Measurements from ENCODE around the gene HSDL2. TPM values are rescaled to one million over a fixed set of nuclear protein-coding genes. Genes with fewer than 3 reads are reported as not detected.
"Not testable (repeated sequence)": the region's sequence is repeated elsewhere in the genome, so short reads cannot be mapped to it uniquely, and the experiment has no call there.

The HSDL2 gene
- total RNA-seq, 1 experiment from 2014 or later: 40.0 TPM

DNA sequence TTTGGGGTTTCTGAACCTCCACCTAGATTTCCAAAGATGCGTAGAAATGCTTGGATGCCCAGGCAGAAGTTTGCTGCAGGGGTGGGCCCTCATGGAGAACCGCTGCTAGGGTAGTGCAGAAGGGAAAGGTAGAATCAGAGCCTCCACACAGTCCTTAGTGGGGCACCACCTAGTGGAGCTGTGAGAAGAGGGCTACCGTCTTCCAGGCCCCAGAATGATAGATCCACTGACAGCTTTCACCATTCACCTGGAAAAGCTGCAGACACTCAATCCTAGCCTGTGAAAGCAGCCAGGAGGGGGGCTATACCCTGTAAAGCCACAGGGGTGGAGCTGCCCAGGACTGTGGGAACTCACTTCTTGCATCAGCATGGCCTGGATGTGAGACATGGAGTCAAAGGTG, 13.3 kb upstream of the HSDL2 start:
- DNase-seq (ENCODE audit: low read depth): no peak

DNA sequence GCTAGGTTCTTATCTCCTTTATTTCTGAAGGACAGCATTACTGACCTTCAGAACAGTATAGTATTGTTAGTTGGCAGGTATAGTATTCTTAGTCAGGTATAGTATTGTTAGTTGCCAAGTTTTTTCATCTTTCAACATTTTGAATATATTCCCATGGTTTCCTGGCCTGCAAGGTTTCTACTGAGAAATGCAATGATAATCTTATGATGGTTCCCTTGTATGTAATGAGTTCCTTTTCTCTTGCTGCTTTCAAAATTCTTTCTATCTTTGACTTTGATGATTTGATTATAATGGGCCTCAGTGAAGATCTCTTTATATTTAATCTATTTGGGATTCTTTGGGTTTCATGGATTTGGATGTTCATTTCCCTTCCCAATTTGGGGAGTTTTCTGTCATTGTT, 12.4 kb upstream of the HSDL2 start:
- DNase-seq (ENCODE audit: low read depth): no peak

DNA sequence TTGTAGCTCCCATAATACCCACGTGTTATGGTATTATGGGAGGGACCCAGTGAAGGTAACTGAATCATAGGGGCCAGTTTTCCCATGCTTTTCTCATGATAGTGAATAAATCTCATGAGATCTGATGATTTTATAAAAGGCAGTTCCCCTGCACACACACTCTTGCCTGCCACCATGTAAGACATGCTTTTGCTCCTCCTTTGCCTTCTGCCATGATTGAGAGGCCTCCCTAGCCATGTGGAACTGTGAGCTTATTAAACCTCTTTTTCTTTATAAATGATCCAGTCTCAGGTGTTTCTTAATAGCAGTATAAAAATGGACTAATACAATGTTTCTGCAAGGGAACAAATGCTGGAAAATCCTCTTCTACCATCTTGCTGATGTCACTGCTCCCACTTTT, 10.1 kb upstream of the HSDL2 start:
- DNase-seq (ENCODE audit: low read depth): no peak

DNA sequence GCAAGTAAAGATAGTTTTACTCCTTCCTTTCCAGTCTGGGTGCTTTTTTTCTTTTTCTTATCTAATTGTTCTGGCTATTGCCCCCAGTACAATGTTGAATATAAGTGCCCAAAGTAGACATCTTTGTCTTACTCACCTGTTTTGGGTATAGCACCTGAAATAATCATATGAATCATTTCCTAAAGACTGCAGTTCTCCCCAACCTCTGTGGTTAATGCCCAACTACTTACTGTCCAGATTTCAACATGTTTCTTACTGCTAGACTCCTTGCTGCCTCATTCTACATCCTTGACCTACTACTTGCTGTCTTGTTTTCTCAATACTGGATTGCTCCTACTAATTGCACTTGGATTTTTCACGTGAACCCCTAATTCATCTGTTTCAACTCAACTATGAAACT, 8.8 kb upstream of the HSDL2 start:
- no peak for DNase-seq (ENCODE audit: low read depth)

DNA sequence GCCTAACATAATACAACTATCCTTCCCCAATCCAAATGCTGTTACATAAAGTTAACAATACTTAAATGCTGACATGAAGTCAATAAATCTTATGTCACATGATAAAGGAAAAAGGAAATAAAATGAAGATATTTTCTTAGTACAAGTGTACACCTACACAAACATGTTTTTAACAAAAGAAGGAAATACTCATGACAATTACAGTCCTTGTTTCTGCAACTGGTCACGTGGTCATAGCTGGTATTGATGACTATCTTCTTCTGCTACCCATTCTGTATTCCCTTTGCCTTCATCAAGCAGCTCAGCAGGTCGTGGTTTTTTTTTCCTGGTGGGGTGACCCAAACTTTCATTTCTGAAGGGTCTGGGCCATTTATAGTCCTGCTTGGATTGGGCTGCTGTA, 6.2 kb upstream of the HSDL2 start:
- not testable (repeated sequence) for DNase-seq (ENCODE audit: low read depth)

DNA sequence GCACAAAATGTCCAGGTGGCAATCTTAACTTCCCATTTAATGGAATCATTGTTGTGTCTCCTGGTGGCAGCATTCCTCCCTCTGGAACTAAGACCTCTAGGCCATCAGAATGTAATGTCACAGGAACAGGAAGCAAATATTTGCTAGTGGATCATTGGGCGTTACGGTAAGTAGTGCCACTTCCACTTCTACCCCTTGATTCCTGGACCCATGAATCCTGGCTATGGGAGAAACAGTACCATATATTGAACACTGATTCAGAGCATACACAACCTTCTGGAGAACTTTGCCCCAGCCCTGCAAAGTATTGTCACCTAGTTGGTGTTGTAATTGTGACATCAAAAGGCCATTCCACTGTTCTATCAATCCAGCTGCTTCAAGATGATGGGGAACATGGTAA, 5.7 kb upstream of the HSDL2 start:
- not testable (repeated sequence) for DNase-seq (ENCODE audit: low read depth)

DNA sequence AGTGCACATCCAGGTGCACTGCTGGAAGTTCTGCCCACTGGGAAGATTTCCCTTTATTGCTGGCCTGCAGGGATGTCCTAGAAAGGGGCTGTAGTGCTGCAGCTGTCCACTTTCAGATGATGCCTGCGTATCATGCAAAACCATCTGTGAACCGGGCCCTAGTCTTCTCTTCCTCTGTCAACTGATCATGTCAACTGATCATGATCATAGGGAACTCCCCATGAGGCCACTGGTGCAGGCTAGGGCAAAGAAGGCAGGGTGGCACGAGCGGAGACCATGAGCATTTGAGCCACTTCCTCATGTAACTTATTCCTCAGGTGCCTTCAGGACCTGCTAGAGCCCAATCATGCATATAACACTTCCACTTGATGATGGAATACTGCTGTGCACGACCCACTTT, 4.5 kb upstream of the HSDL2 start:
- no peak for DNase-seq (ENCODE audit: low read depth)

DNA sequence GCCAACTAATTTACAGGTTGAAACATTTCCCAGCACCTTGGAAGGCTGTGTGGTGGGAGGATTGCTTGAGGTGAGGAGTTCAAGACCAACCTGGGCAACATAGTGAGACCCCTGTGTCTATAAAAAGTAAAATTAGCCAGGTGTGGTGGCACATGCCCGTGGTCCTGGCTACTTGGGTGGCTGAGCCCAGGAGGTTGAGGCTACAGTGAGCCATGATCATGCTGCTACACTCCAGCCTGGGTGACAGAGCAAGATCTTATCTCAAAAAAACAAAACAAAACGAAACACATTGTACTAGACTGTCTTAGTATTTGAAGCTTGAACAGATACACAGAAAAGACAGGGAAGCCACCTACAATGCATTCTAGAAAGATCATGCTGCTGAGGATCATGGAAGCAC, 2.8 kb upstream of the HSDL2 start:
- peak; percentile 1 for DNase-seq (ENCODE audit: low read depth)

DNA sequence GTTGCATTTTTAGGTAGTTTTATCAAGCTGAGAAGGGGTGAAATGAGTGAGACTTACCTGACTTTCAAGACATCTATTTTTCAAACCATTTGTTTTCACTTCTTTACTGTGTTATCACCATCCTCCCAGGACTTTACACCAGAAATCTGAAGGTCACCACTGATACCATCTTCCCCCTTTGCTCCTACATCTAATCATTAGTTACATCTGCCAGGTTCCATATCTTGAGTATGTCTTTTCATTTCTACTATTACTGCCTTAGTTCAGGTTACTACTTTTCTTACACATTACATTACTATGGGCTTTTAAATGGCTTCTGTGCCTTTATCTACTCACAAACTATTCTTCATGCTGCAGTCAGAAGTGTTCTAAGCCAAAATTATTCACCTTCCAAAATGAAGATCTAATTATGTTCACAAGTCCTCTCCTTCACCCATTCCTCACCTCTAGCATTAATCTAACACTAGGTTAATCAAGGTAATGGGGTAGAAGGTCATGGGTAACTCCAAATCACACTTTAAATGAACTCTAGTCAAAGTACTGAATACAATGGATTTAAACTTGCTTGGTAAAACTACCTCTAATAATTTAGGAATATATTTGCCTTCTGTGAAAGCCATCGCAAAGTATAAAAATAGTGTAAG, 2.1 kb upstream of the HSDL2 start:
- DNase-seq (ENCODE audit: low read depth): no peak

DNA sequence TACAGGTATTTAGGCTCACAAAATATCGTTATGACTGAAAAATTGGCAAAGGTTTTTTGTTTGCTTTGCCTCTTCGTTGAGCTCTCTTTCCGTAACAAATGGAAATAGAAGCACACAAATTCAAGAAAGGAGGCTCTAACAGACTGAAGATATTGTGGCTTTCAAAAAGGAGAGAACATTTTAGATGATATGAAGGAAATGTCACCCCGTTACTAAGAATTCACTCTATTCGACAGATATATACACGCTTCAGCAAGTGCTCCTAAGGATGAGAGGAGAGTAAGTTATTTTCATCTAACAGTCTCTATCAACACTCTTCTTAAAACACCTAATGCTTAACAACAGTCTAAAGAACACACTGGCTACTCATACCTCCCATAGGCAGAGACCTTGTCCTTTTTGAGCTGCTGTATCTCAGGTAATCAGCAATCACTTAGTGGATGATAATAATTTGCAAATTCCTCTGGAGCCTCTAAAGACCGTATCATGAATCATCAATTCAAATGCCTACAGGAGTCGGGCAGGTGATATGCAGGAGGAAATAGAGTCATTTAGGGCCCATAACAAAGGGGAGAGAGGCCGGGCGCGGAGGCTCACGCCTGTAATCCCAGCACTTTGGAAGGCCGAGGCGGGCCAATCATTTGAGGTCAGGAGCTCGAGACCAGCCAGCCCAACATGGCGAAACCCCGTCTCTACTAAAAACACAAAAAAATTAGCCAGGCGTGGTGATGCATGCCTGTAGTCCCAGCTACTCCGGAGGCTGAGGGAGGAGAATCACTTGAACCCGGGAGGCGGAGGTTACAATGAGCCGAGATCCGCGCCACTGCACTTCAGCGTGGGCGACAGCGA, 1.4 kb upstream of the HSDL2 start:
- DNase-seq (ENCODE audit: low read depth): peak; percentile 4

DNA sequence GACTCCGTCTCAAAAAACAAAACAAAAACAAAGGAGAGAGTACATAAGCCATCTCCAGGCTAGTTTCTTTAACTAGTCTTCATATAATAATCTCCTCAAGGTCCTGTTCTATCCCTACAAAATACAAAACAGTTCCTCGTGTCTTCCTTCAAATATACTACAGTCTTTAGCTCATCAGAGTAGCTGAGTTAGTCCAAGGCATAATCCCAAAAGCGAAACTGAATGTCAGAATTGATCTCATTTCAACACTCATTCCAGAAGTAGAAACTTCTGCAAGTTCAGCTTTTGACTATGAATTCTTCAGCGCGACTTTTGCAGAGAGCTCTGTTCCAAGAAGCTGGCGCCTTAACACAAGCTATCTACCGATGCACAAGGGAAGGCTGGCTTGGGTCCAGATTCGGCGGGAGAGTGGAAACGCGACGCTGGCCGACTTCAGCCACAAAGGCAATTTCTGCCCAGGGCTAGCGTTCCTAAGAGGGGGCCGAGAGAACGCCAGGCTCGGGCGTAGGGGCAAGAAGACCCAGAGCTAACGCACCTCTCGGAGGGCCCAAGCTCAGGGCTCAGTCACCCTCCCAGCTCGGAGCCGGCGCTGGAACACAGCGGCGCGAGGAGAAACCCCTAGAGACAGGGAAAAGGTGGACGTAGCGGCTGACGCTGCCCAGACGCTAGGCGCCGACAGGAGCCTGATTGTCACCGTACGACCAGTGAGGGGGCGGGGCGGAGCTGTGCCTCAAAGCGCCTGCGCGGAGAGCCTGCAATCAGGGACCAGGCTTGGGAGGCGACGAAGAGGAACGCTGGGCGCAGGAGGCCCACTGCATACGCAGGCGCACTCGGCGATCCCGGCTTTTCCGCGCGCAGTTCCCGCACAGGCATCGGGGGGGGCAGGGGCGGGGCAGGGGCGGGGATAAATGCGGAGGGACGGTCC, 469 bp upstream of the HSDL2 start:
- DNase-seq (ENCODE audit: low read depth): peak; percentile 96

DNA sequence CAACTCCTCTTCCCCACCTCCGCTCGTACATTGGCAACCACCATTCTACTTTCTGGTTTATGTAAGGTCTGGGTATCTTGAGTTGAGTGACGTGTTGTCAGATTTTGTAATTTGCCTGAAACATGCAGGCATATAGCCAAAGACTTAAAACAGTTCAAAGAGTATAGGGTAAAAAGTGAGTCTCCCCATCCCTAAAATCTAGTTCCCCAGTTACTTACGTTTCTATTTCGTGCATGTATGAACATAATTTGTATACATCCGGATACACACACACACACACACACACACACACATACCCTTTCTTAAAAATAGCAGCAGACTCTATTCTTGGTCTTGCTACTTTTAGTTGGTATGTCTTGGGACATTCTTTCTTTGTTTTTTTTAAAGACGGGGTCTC, 915 bp downstream of the HSDL2 start:
- DNase-seq (ENCODE audit: low read depth): peak; percentile 26

DNA sequence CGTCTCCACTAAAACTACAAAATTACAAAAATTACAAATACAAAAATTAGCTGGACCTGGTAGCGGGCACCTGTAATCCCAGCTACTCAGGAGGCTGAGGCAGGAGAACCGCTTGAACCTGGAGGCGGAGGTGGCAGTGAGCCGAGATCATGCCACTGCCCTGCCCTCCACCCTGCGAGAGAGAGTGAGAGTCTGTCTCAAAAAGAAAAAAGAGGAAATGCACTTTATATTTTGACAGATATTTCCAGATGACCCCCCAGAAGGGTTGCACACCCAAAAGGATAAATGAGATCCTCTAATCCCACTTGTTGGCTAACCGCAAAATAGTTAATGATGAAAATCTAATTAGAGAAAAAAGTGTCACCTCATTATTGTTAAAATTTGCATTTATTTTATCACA, 2.2 kb downstream of the HSDL2 start:
- DNase-seq (ENCODE audit: low read depth): no peak

DNA sequence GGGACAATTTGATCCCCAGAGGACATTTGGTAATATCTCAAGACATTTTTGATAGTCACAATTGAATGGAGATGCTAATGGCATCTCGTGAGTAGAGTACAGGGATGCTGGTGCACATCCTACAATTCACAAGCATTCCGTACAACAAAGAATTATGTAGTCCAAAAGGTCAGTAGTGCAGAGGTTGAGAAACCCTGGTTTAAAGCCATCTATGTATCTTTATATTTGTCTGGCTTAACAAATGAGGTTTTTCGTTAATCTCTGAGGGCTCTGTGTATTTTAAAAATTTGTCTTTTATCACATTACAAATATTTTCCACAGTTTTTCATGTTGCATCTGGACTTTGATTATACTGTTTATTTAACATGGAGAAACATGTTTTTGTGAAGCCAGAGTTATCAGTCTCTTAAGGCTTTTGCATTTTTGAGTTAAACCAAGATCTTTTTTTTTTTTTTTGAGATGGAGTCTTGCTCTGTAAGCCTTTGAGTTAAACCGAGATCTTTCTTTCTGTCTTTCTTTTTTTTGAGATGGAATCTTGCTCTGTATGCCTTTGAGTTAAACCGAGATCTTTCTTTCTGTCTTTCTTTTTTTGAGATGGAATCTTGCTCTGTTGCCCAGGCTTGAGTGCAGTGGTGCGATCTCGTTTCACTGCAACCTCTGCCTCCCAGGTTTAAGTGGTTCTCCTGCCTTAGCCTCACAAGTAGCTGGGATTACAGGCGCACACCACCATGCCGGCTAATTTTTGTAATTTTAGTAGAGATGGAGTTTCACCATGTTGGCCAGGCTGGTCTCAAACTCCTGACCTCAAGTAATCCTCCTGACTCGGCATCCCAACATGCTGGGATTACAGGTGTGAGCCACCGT, 2.8 kb downstream of the HSDL2 start:
- no peak for DNase-seq (ENCODE audit: low read depth)

DNA sequence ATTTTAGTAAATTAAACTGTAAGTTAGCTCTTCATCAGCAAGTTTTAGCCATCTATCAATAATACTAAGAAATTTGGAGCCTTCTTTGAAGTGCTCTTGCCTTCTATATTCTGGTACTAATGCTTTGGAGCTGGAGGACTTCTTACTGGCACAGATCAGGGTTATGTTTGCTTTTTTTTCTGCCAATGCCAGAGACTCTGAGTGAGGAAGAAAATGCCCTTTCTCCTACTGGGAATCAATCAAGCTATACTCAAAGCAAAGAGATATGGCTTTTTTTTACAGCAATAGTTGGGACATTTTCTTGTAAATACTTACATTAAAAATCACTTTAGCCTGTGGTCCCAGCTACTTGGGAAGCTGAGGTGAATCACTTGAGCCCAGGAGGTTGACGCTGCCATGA, 4.3 kb downstream of the HSDL2 start:
- no peak for DNase-seq (ENCODE audit: low read depth)

DNA sequence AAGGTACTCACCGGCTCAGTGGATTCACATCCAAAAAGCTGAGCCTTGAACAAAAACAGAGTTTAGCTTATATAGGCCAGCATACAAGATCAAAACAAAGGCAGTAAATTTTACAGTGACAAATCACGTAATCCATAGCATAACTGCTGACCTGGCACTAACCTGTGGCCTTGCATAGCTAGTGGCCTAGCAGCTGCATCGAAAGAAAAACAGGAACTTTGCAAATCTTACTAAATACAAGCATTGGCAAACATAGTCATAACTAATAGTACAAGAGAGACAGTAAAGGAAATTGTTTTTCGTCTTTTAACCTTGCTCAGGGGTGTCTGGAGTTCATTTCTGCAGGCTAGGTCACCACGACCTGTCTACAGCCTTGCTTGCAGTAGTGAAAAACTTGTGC, 4.8 kb downstream of the HSDL2 start:
- DNase-seq (ENCODE audit: low read depth): no peak

DNA sequence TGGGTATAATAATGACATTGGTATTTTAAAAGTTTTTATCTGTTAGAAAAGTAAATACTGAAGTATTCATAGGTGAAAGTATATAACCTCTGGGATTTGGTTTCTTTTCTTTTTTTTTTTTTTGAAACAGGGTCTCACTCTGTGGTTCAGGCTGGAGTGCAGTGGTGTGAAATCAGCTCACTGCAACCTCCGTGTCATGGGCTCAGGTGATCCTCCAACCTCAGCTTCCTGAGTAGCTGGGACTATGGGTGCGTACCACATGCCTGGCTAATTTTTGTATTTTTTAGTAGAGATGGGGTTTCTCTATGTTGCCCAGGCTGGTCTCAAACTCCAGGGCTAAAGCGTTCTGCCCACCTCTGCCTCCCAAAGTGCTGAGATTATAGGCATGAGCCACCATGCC, 7.2 kb downstream of the HSDL2 start:
- no peak for DNase-seq (ENCODE audit: low read depth)

DNA sequence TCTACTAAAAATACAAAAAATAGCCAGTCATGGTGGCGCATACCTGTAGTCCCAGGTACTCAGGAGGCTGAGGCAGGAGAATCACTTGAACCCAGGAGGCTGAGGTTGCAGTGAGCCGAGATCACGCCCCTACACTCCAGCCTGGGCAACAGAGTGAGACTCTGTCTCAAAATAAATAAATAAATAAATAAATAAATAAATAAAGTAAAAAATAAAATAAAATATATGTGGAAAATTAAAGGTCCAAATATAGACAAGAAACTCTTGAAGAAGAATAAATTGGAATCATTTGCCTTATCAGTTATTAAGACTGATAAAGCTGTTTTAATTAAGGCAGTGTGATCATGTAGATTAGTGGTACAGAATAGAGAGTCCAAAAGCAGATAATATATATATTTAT, 10.0 kb downstream of the HSDL2 start:
- DNase-seq (ENCODE audit: low read depth): not testable (repeated sequence)

DNA sequence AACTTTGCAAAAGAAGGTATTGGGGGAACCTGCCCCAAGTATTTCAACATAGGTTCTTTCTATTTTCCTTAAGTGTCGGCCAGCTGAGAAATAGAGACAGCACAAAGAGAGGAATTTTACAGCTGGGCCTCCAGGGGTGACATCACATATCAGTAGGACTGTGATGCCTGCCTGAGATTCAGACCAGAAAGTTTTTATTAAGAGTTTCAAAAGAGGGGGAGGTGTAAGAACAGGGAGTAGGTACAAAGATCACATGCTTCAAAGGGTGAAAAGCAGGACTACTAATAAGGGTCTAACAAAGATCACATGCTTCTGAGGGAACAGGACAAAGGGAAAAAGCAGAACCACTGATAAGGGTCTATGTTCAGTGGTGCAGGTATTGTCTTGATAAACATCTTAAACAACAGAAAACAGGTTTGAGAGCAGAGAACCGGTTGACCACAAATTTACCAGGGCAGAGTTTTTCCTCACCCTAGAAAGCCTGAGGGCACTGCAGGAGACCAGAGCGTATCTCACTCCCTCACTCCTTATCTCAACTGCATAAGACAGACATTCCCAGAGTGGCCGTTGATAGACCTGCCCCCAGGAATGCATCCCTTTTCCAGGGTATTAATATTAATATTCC, 12.1 kb downstream of the HSDL2 start:
- DNase-seq (ENCODE audit: low read depth): not testable (repeated sequence)

DNA sequence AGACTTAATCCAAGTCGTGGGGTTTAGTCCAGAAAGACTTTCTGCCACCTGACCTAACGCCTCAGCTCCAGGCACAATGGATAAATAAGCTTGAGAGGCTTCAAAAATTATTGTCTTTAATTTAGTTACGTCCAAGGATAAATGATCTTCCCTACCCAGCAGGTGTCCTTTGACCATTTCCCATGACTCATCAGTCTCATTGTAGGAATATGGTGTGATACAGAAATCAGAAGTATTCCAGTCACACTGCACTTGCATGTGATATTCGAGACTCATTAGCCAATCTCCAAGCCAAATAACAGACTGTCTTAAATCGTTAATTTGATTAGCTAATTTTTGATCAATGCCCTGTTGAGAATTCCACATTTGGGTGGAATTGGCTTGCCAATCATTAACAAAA, 13.2 kb downstream of the HSDL2 start:
- peak; percentile 1 for DNase-seq (ENCODE audit: low read depth)

DNA sequence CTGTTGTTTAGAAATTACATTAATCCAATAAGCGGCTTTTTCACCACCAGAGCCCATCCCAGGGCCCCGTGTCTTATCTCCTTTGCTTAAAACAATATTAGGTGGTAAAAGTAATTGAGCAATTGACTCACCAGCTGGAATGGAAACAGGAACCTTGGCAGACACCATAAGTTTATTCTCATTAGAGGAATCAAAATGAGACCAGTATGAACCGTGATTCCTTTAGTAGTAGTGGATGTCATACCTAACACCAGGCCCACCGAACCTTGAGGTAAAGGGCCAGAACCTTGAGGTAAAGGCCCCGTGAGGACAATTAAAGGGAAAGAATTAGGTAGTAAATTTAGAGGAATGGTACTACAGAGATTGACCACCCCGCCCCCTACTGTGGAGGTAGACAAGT, 16.5 kb downstream of the HSDL2 start:
- no peak for DNase-seq (ENCODE audit: low read depth)

Measured in RPMI7951 (cell line).